Right ventricle myocardium superior (tissue), 1 donor: ENCODE data around the gene LHPP. TPM values are rescaled to one million over a fixed set of nuclear protein-coding genes. Genes with fewer than 3 reads are reported as not detected.
A peak's percentile ranks its signal among the peaks of the same experiment; 100 is the strongest.

ENCODE experiments used
- ATAC-seq: fragments of 200-7000 bp; cut with Tn5 transposase; one replicate; pipeline ENCODE4 v1.9.1; 2020; ENCODE audit warnings: mild to moderate bottlenecking; ENCODE audit not compliant: poor library complexity
- DNase-seq: peaks from one replicate; pipeline ENCODE4 v3.0.0-alpha.2; 2020
- intact Hi-C: fragments of 100-400 bp; cut with DNase I; formaldehyde crosslinking; loops from one replicate; pipeline ENCODE4 v1.11.2; 2022
- total RNA-seq: library from RNA; stranded (reverse); fragmentation: NEBNext Ultra II Directional; extraction: Animal tissue kit (Norgen Biotek cat#: 25700); gene quantifications from one replicate; pipeline ENCODE4 v1.2.1, GENCODE V29; 2021
- donor health status: DM: no; HTN: yes; CAD: no; lungs with severe emphysema.

LHPP gene
- total RNA-seq, 1 donor from 2014 or later, result 7.4 TPM

DNA sequence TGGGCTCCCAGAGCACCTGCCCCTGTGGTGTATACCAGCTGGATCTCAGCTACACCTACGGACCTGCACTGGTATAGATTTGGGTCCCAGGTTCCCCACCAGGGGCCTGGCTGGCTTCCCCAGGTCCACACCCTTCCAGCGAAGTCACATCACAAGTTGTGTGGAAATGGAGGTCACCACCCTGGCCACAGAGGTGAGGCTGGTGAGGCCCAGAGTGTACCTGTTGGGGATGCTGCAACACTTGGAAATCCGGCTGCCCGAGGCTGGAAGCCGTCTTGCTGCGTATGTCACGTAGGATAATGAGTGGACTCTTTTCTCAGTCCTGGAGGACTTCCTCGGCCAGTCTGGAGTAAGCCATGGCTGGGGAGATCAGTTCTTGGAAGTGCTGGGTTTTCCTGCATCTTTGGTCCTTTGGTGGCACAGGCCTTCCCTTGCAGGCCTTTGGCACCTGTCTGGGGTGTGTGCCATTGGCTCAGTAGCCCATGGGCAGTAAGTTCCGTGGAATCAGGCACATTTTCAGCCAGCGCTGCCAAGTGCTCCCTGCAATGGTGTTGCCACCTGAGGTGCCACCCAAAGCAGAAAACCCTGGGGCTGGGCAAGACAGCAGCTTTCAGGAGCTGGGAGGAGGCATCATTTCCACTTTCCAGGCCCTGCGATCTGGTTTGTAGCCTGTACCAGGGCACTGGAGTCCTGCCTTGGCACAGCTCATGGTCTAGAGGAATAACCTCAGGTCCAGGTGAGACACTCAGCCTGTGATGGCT lies 97.9 kb downstream of the LHPP start:
- intact Hi-C loops, result no loop called here
- DNase-seq, result no peak
- ATAC-seq, result peak; percentile 5

- intact Hi-C loops, result no loop called here
Measured at GRCh38 chr10:124560377-124561105, 98.9 kb downstream of the LHPP start.

DNA sequence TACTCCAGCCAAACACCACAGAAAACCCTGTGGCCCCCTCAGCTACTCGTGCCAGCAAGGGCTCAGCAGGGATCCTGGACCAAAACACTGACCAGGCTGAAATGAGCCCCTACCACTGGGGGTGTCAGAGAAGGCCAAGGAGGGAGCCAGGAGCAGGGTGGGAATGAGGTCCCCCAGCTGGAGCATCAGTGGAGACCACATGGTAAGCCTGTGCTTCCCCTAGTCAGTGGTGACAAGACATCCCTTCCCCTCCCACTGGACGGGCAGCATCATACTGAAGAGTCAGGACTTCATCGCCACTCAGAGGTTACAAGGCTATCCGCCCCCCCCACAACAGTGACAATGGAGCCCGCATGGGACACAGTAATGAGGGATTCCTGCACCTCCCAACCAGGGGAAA lies 99.6 kb downstream of the LHPP start:
- no peak for DNase-seq
- no peak for ATAC-seq
- intact Hi-C loops, result no loop called here

More at GRCh38 chr10:124560377-124561105, 98.9 kb downstream of the LHPP start:
- DNase-seq (peak; percentile 78), ATAC-seq (peak; percentile 90)

- ATAC-seq (no peak), DNase-seq (no peak)
- intact Hi-C loops, result no loop called here
Measured at GRCh38 chr10:124562425-124563060, 100.9 kb downstream of the LHPP start.

GRCh38 chr10:124563320-124564040 lies 101.9 kb downstream of the LHPP start:
- intact Hi-C loops, result no loop called here
- DNase-seq, result no peak
- ATAC-seq, result no peak

- DNase-seq, result no peak
- intact Hi-C loops, result no loop called here
- no peak for ATAC-seq
Measured at GRCh38 chr10:124564881-124565280, 103.3 kb downstream of the LHPP start.

GRCh38 chr10:124565565-124566221 lies 104.1 kb downstream of the LHPP start:
- peak; percentile 65 for ATAC-seq
- intact Hi-C loops, result no loop called here
- no peak for DNase-seq

DNA sequence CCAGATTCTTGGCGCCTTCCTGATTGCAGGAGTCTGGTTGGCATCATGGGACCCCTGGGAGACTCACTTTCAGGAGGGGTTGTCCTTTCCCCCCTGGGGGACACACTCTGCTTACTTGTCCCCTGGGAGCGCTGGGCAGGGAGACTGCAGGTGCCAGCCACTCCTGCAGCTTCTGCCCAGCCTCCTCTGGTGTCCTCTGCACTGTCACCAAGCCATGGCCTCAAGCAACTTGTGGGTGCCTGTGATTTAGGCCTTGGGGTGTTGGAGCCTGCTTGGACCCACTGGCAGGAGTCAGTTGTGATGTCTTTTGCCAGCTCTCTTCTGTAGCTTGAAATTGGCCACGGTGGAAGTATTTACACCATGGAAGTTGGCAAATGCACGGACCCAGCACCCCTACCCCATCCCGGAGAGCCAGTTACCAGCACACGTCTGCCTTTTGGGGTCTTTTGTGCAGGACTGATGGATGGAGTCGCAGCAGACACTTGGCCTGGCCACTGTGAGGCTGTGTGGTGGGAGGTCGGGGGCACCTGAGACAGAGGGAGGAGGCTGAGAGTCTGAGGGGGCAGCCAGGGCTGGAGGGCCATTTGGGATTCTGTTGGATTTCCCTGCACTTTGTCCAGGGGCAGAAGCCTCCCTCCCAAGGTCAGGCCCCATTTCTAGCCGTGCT lies 104.7 kb downstream of the LHPP start:
- DNase-seq, result no peak
- intact Hi-C loops, result no loop called here
- no peak for ATAC-seq

DNA sequence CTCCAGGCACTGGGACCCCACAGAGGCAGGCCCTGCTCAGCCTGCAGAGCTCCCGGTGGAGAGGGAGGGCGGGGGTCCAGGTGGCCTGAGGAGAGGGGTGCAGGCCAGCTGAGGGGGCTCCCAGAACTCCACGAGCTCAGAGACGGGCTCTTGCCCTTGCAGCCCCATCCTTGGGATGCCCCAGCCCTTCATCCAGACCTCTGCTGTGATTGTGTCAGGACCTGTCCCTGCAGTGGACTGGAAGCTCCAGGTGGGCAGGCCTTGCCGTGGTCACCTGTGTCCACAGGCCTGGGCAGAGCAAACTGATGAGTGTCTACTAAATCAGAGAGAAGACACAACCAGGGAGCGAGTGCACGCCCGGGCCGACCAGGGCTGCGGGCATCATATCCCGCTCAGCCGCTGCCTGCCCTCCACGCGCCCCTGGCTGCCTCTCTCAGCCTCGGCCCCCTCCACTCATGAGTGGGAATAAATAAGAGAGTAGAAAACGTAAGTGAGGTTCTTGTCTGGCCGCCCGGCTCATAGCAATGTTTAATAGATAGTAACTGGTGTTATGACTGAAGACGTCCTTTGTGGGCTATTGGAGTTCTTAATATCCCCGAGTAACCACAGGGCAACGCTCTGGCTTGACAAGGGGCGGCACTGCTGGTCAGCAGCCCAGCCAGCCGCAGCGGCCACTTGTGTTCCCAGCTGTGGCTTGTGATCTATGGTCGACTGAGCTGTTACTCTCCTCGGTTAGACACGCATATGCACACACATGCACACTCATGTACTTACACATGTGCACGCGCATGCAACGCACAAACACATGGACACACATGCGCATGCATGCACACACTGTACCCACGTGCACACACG lies 105.6 kb downstream of the LHPP start:
- ATAC-seq, result no peak
- intact Hi-C loops, result no loop called here

GRCh38 chr10:124568339-124568738 lies 106.7 kb downstream of the LHPP start:
- intact Hi-C loops, result no loop called here

More for the DNA sequence above, 105.6 kb downstream of the LHPP start:
- no peak for DNase-seq

DNA sequence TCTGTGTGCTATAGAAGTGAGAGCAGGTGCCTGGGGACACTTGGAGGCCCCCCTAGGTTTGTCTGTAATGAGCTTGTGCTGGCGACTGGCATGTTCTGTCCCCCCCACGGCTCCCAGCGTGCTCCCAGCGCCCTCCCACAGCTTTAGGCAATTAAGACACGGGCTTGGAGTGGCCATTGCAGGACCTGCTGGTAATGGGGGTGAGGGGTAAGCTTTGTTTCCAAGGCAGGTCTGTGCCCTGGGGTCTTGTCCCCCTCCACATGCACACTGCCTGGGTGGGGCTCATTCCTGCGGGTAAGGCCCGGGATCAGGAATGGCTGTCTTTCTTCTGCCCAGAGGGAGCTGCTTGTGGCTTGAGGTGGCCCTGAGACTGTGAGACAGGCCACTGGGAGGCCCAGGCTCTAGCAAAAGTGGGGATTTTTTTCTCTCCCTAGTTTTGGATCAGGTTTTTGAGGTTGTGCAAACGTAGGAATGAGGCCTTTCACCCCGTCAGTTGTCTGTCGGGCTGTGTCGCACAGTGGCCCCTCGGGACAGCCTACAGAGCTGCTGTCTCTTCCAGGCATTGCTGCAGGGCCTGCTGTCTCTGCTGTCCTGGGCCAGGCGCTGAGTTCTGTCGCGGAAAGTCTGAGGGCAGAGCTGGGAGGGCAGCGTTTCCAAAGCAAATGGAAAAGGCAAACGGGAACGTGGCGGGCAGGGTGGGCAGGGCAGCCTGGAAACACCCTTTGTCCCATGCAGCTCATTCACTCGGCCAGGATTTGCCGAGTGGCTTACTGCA lies 107.4 kb downstream of the LHPP start:
- ATAC-seq (no peak), DNase-seq (no peak)
- intact Hi-C loops, result no loop called here

More at GRCh38 chr10:124568339-124568738, 106.7 kb downstream of the LHPP start:
- DNase-seq, result no peak
- ATAC-seq, result no peak

DNA sequence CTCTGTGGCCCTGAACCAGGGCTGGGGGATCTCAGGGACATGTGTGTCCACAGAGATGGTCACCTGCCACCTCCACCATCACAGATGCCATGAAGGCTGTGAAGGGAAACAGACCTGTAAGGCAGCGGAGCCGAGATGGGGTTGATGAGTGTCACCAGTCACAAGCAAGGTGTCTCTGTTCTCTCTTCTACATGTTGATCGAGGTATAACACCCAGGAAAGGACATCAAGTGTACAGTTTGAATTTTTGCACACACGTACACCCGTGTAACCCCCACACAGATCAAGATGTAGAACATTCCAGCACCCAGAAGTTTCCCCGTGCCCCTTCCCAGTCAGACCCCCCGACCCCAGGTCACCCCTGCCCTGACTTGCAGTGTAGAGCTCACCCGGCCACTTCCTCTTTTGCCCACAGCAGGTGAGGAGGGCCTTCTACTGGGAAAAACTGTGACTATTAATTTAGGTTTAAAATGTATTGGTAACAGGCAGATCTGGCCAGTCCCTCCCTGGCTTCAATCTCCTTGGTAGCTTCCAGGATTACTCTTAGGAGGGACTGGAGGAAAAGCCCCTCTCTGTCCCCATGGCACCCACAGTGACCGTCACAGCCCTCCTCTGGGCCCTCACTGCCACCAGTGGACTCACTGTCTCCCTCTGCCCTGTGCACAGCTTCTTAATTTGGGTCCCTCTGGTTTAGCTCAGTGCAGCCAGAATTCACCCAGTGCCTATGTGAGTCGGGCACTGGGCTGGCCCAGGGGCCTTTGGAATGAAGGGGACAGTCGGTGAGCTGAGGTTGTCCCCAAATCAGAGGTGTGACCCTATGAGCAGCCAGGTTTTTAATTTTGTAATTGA lies 108.2 kb downstream of the LHPP start:
- ATAC-seq, result no peak
- intact Hi-C loops, result loop anchor here (5.0 kb wide), 1 partner anchor 37 kb away; no protein-coding TSS in a partner anchor
- no peak for DNase-seq

DNA sequence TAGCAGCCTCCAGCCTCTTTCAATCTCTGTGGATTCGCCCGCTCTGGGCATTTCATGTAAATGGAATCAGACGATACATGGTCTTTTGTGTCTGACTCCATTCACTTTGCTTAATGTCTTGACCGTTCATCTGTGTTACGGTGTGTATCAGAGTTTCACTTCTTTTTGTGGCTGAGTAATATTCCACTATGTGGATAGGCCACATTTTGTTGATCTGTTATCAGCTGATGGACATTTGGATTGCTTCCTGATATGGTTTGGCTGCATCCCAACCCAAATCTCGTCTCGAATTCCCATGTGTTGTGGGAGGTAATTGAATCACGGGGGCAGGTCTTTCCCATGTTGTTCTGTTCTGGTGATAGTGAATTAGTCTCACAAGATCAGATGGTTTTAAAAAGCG lies 109.0 kb downstream of the LHPP start:
- no peak for ATAC-seq
- no peak for DNase-seq
- intact Hi-C loops, result loop anchor here (5.0 kb wide), 1 partner anchor 37 kb away; no protein-coding TSS in a partner anchor

- DNase-seq (no peak), ATAC-seq (no peak)
- intact Hi-C loops, result loop anchor here (5.0 kb wide), 1 partner anchor 35 kb away; no protein-coding TSS in a partner anchor
Measured at GRCh38 chr10:124572751-124573150, 111.1 kb downstream of the LHPP start.

DNA sequence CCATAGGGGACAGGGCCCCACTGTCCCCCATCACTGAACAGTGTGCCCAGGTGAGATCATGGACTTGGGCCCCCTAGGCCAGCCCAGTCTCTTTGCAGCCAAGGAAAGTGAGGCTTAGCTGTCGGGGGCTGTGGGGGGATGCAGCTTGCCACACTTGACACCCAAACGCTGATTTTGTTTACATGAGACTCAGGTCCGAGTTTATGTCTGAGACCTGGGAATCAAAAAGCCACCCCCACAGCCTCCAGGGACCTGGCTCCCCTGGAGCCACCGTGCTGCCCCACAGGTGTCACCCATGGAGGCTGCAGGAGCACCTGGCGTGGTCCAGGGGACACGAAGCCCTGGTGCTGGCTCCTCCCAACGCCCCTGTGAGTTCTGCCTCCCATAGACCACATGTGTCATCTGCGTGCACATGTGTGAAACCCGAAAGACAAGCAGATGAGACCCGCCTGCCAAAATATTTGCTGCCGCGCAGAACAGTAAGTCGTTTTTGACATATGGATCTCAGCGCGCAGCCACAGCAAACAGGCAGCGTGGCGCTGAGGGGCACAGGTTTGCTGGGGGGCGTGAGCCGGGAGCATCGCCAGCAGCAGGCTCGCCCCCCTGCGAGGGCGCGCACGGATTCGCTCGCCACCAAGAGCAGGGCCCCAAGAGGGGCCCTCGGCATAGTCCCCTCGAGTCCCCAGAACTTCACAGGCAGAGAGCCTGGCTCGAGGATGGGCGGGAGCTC lies 112.3 kb downstream of the LHPP start:
- ATAC-seq, result no peak
- no peak for DNase-seq
- intact Hi-C loops, result loop anchor here (5.0 kb wide), 1 partner anchor 33 kb away; no protein-coding TSS in a partner anchor
